GM21737 (cell line): Measurements from ENCODE around the gene FGF18.
A peak's percentile ranks its signal among the peaks of the same experiment; 100 is the strongest.
"Not testable (repeated sequence)": the region's sequence is repeated elsewhere in the genome, so short reads cannot be mapped to it uniquely, and the experiment has no call there.

Source experiments
- ATAC-seq: cut with Tn5 transposase; IDR thresholded peaks from one replicate; pipeline ENCODE4 v1.9.1; 2021; ENCODE audit warnings: mild to moderate bottlenecking, moderate library complexity; ENCODE audit not compliant: unreplicated experiment

The FGF18 gene

GRCh38 chr5:171398660-171399059 is 20.8 kb upstream of the FGF18 start:
- not testable (repeated sequence) for ATAC-seq

GRCh38 chr5:171400169-171400568 is 19.3 kb upstream of the FGF18 start:
- no peak for ATAC-seq

GRCh38 chr5:171401167-171401947 is 18.1 kb upstream of the FGF18 start:
- ATAC-seq = no peak

GRCh38 chr5:171402751-171403150 is 16.7 kb upstream of the FGF18 start:
- not testable (repeated sequence) for ATAC-seq

GRCh38 chr5:171405615-171406014 is 13.8 kb upstream of the FGF18 start:
- no peak for ATAC-seq

- ATAC-seq = no peak
Measured at GRCh38 chr5:171407234-171407633, 12.2 kb upstream of the FGF18 start.

- no peak for ATAC-seq
Measured at GRCh38 chr5:171409164-171410136, 10.0 kb upstream of the FGF18 start.

- no peak for ATAC-seq
Measured at GRCh38 chr5:171410181-171410580, 9.3 kb upstream of the FGF18 start.

- ATAC-seq = no peak
Measured at GRCh38 chr5:171412186-171412585, 7.3 kb upstream of the FGF18 start.

- ATAC-seq = no peak
Measured at GRCh38 chr5:171413153-171413910, 6.1 kb upstream of the FGF18 start.

GRCh38 chr5:171413993-171414392 is 5.5 kb upstream of the FGF18 start:
- not testable (repeated sequence) for ATAC-seq

- no peak for ATAC-seq
Measured at GRCh38 chr5:171415115-171415730, 4.2 kb upstream of the FGF18 start.

GRCh38 chr5:171416160-171417049 is 3.0 kb upstream of the FGF18 start:
- ATAC-seq = no peak

- ATAC-seq = peak; percentile 66
Measured at GRCh38 chr5:171418316-171418981, 998 bp upstream of the FGF18 start.

GRCh38 chr5:171419688-171420430 is 412 bp downstream of the FGF18 start:
- no peak for ATAC-seq

- ATAC-seq = no peak
Measured at GRCh38 chr5:171420431-171421241, 1.2 kb downstream of the FGF18 start.
